Measurements from ENCODE around the gene SNX32. TPM values are rescaled to one million over a fixed set of nuclear protein-coding genes. Genes with fewer than 3 reads are reported as not detected.
A peak's percentile ranks its signal among the peaks of the same experiment; 100 is the strongest.

Gene SNX32
- total RNA-seq, 1 experiment from 2014 or later: not detected

DNA sequence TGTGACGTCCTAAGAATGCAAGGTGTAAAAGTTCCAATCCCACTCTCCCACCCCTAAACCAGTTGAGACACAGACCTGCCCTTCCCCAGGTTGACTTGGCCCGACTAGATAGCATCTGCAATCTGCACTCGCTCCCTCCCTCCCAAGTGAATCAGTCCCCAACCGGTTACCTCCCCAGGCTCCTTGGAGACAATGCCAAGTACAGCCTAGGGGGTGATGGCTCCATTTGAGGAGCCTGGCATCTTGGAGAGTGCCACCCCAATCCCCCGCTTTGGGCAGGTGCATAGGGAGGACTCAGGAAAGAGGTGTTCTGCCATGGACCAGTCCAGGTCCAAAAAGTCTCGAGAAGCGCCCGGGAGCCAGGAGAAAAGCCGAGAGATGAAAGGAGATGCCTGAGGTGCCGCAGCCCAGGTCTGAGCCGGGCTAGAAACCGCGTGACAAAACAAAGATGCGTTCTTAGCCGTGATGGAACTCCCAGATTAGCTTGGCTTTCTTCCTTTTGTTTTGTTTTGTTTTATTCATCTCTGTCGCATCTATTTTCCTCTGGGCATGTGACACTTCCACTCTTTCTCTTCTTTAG lies 18.7 kb upstream of the SNX32 start:
- Histone ChIP-seq H3K4me2 (ENCODE audit: low read length) (no peak overlapping the region), H3K4me3 (replicated peaks in 1 of 2; ENCODE audit: low read depth in 1 of 2, low read length in 2 of 2) (no peak overlapping the region), H3K4me1 (ENCODE audit: control insufficient read depth in 1 of 2, insufficient read depth in 2 of 2, low read length in 2 of 2) (peaks cover 0 to 12% of the 10 kb centered on the region in 2 experiments; a peak in 2 of 4 replicates), H3K27ac (ENCODE audit: low read depth, low read length) (no peak overlapping the region), H3K36me3 (ENCODE audit: control insufficient read depth in 1 of 2, insufficient read depth in 2 of 2, low read length in 2 of 2) (no peaks in the 10 kb centered on the region), H3K9me3 (ENCODE audit: control insufficient read depth in 1 of 2, insufficient read depth in 1 of 2, low read depth in 1 of 2, low read length in 2 of 2) (no peaks in the 10 kb centered on the region), H3K27me3 (ENCODE audit: insufficient read depth, low read length) (no peaks in the 10 kb centered on the region), H3K79me2 (ENCODE audit: insufficient read depth, low read length) (no peaks in the 10 kb centered on the region), H3K9ac (ENCODE audit: low read length) (no peak overlapping the region), H2AFZ (ENCODE audit: low read depth, low read length, poor library complexity, severe bottlenecking) (no peak overlapping the region), H4K20me1 (ENCODE audit: insufficient read depth) (no peaks in the 10 kb centered on the region), H3K9me2 (ENCODE audit: insufficient read depth) (no peaks in the 10 kb centered on the region)
- ChIA-PET POLR2A (no interaction called here), CTCF (interaction anchor here (1.5 kb wide), 1 partner anchor 36 kb away, joined by 3 read pairs; no protein-coding TSS in a partner anchor), RAD21 (ENCODE audit: low non-redundant PET in 1 of 2, low total read pairs in 2 of 2, uncharacterized antibody in 2 of 2, unreplicated experiment in 2 of 2) (no interaction called here)
- BruUV-seq (replicated peaks): TSS peak; percentile 24
- DNase-seq (ENCODE audit: low read depth, low spot score) (no peak), ATAC-seq (no peak)
- intact Hi-C loops (cut with micrococcal nuclease): no loop called here
- no peak for TF ChIP-seq SRF (IDR thresholded peaks at IDR 0.05; ENCODE audit: low read depth)
- TF ChIP-seq FOSL1 (IDR thresholded peaks at IDR 0.05; ENCODE audit: low read depth): no peak
- no peak for TF ChIP-seq POLR2AphosphoS5 (IDR thresholded peaks at IDR 0.05; ENCODE audit: low read depth, low read length)
- TF ChIP-seq, protein P1, sequence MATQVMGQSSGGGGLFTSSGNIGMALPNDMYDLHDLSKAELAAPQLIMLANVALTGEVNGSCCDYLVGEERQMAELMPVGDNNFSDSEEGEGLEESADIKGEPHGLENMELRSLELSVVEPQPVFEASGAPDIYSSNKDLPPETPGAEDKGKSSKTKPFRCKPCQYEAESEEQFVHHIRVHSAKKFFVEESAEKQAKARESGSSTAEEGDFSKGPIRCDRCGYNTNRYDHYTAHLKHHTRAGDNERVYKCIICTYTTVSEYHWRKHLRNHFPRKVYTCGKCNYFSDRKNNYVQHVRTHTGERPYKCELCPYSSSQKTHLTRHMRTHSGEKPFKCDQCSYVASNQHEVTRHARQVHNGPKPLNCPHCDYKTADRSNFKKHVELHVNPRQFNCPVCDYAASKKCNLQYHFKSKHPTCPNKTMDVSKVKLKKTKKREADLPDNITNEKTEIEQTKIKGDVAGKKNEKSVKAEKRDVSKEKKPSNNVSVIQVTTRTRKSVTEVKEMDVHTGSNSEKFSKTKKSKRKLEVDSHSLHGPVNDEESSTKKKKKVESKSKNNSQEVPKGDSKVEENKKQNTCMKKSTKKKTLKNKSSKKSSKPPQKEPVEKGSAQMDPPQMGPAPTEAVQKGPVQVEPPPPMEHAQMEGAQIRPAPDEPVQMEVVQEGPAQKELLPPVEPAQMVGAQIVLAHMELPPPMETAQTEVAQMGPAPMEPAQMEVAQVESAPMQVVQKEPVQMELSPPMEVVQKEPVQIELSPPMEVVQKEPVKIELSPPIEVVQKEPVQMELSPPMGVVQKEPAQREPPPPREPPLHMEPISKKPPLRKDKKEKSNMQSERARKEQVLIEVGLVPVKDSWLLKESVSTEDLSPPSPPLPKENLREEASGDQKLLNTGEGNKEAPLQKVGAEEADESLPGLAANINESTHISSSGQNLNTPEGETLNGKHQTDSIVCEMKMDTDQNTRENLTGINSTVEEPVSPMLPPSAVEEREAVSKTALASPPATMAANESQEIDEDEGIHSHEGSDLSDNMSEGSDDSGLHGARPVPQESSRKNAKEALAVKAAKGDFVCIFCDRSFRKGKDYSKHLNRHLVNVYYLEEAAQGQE (IDR thresholded peaks at IDR 0.05; ENCODE audit: low read depth): no peak
- TF ChIP-seq RAD21 (IDR thresholded peaks at IDR 0.05; ENCODE audit: low read depth): no peak
- no peak for TF ChIP-seq CEBPB (IDR thresholded peaks at IDR 0.05; ENCODE audit: low read depth)
- no peak for TF ChIP-seq SP1 (IDR thresholded peaks at IDR 0.05; ENCODE audit: low read depth)
- no peak for TF ChIP-seq EZH2phosphoT487 (IDR thresholded peaks at IDR 0.05; ENCODE audit: borderline replicate concordance)
- TF ChIP-seq ELF1 (IDR thresholded peaks at IDR 0.05; ENCODE audit: borderline replicate concordance, low read depth): no peak
- TF ChIP-seq CBX3 (IDR thresholded peaks at IDR 0.05; ENCODE audit: low read depth): no peak
- TF ChIP-seq ZFX (IDR thresholded peaks at IDR 0.05): no peak

Data from HCT116 (cell line).